ENCODE results near the gene ZIC5. TPM values are rescaled to one million over a fixed set of nuclear protein-coding genes. Genes with fewer than 3 reads are reported as not detected.

The ZIC5 gene
- total RNA-seq, 1 experiment from 2014 or later, result 0.66 TPM

- TF ChIP-seq, protein P1, sequence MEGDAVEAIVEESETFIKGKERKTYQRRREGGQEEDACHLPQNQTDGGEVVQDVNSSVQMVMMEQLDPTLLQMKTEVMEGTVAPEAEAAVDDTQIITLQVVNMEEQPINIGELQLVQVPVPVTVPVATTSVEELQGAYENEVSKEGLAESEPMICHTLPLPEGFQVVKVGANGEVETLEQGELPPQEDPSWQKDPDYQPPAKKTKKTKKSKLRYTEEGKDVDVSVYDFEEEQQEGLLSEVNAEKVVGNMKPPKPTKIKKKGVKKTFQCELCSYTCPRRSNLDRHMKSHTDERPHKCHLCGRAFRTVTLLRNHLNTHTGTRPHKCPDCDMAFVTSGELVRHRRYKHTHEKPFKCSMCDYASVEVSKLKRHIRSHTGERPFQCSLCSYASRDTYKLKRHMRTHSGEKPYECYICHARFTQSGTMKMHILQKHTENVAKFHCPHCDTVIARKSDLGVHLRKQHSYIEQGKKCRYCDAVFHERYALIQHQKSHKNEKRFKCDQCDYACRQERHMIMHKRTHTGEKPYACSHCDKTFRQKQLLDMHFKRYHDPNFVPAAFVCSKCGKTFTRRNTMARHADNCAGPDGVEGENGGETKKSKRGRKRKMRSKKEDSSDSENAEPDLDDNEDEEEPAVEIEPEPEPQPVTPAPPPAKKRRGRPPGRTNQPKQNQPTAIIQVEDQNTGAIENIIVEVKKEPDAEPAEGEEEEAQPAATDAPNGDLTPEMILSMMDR (IDR thresholded peaks at IDR 0.05; ENCODE audit: insufficient read depth in 1 of 2, low read depth in 1 of 2, low read length in 1 of 2, severe bottlenecking in 1 of 2, unreplicated experiment in 1 of 2), result no peak
- no peaks in the 10 kb centered on the region for H3K36me3 Mint-ChIP-seq (ENCODE audit: insufficient read depth, unreplicated experiment)
- DNase-seq, result no peak
- intact Hi-C loops (cut with micrococcal nuclease; ENCODE audit: unreplicated experiment), result no loop called here
- no peak overlapping the region for H3K4me3 Mint-ChIP-seq (ENCODE audit: unreplicated experiment)
- Histone ChIP-seq H3K36me3 (ENCODE audit: control insufficient read depth, insufficient read depth, low read length) (no peaks in the 10 kb centered on the region), H3K9me3 (no peaks in the 10 kb centered on the region), H3K4me1 (no peaks in the 10 kb centered on the region), H3K4me3 (ENCODE audit: low read depth, low read length) (no peak overlapping the region), H3K27me3 (replicated peaks; ENCODE audit: control insufficient read depth, insufficient read depth, low read length) (no peaks in the 10 kb centered on the region)
- BruUV-seq (replicated peaks), result no TSS peak
- ChIA-PET CTCF (no interaction called here), POLR2A (no interaction called here)
- no peaks in the 10 kb centered on the region for H3K9me3 Mint-ChIP-seq (ENCODE audit: unreplicated experiment)
- H3K27ac Mint-ChIP-seq (ENCODE audit: unreplicated experiment), result no peak overlapping the region
- H3K27me3 Mint-ChIP-seq (ENCODE audit: insufficient read depth, unreplicated experiment), result peaks cover 15% of the 10 kb centered on the region
- H3K4me1 Mint-ChIP-seq (ENCODE audit: low read depth, unreplicated experiment), result no peaks in the 10 kb centered on the region
Measured at GRCh38 chr13:99998261-99998660, 26.7 kb upstream of the ZIC5 start.

DNA sequence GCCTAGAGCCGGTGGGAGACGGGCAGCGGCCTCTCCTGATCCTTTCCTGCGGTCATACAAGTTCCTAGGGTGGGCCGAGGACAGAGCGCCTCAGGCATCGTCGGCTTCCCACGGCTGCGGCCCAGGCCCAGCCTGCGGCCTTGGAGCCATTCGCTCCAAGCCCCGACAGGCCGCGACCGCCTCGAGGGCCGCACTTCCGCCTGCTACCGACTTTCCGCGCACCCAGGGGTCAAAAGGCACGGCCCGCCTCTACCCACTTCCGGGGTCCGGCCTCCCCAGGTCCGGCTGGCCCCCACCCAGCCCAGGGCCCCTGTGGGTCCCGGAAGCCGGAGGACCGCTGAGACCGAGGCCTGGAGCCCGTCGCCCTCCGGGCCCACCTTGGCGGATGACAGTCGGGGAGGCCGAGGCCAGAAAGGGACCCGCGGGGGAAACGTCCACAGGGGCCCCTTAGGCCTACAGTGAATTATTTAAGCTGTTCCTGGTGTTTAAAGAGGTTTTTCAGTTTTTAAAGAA is 26.2 kb upstream of the ZIC5 start:
- Mint-ChIP-seq H3K27me3 (ENCODE audit: insufficient read depth, unreplicated experiment) (peaks cover 19% of the 10 kb centered on the region), H3K9me3 (ENCODE audit: unreplicated experiment) (no peaks in the 10 kb centered on the region), H3K36me3 (ENCODE audit: insufficient read depth, unreplicated experiment) (no peaks in the 10 kb centered on the region), H3K27ac (ENCODE audit: unreplicated experiment) (no peak overlapping the region), H3K4me1 (ENCODE audit: low read depth, unreplicated experiment) (no peaks in the 10 kb centered on the region), H3K4me3 (ENCODE audit: unreplicated experiment) (no peak overlapping the region)
- CTCF ChIA-PET, result no interaction called here
- DNase-seq, result no peak
- 0 out of 2 replicates have a peak, but pooled peaks cover under 1% of the 10 kb centered on the region for H3K9me3 ChIP-seq
- H3K4me1 ChIP-seq, result no peaks in the 10 kb centered on the region
- BruUV-seq (replicated peaks), result no TSS peak
- TF ChIP-seq, protein P1 (IDR thresholded peaks at IDR 0.05; ENCODE audit: insufficient read depth in 1 of 2, low read depth in 1 of 2, low read length in 1 of 2, severe bottlenecking in 1 of 2, unreplicated experiment in 1 of 2), result no peak
- intact Hi-C loops (cut with micrococcal nuclease; ENCODE audit: unreplicated experiment), result no loop called here
- H3K27me3 ChIP-seq (replicated peaks; ENCODE audit: control insufficient read depth, insufficient read depth, low read length), result no peaks in the 10 kb centered on the region
- H3K36me3 ChIP-seq (ENCODE audit: control insufficient read depth, insufficient read depth, low read length), result no peaks in the 10 kb centered on the region
- POLR2A ChIA-PET, result no interaction called here
- H3K4me3 ChIP-seq (ENCODE audit: low read depth, low read length), result no peak overlapping the region

DNA sequence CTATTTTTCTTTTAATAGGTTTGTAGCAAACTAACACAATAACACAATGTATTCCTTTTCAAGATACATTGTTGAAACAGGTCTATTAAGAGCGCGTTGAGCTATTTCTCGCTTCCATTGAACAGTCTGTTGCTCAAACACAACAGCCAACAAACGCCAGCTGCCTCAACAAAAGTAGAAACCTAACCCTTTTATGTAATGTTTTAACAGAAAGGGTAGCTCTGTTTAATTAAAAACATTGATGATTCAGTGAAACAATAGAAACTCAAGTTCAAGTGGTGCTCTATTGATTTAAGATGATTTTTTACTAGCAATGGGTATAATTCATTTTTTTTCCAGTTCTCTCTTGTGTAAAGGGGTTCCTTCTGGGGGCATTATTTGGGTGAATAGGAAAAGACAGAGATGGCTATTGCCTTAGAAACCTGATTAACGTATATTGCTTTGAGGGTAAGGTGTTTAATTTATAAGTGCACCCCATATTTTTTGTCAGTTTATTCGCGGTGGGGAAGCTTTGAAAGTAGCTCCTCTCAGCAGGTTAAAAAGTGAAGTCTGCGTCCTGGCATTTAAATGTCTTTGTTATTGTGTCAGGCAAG is 24.9 kb upstream of the ZIC5 start:
- H3K4me3 ChIP-seq (ENCODE audit: low read depth, low read length), result no peak overlapping the region
- Mint-ChIP-seq H3K36me3 (ENCODE audit: insufficient read depth, unreplicated experiment) (no peaks in the 10 kb centered on the region), H3K27ac (ENCODE audit: unreplicated experiment) (no peak overlapping the region), H3K4me1 (ENCODE audit: low read depth, unreplicated experiment) (no peaks in the 10 kb centered on the region), H3K27me3 (ENCODE audit: insufficient read depth, unreplicated experiment) (peaks cover 19% of the 10 kb centered on the region), H3K9me3 (ENCODE audit: unreplicated experiment) (no peaks in the 10 kb centered on the region), H3K4me3 (ENCODE audit: unreplicated experiment) (no peak overlapping the region)
- intact Hi-C loops (cut with micrococcal nuclease; ENCODE audit: unreplicated experiment), result no loop called here
- H3K9me3 ChIP-seq, result 0 out of 2 replicates have a peak, but pooled peaks cover 2% of the 10 kb centered on the region
- BruUV-seq (replicated peaks), result no TSS peak
- no peaks in the 10 kb centered on the region for H3K27me3 ChIP-seq (replicated peaks; ENCODE audit: control insufficient read depth, insufficient read depth, low read length)
- ChIA-PET CTCF (interaction anchor here (0.7 kb wide), 1 partner anchor 714 kb away, joined by 3 read pairs; no protein-coding TSS in a partner anchor), POLR2A (no interaction called here)
- DNase-seq, result no peak
- H3K36me3 ChIP-seq (ENCODE audit: control insufficient read depth, insufficient read depth, low read length), result no peaks in the 10 kb centered on the region
- no peaks in the 10 kb centered on the region for H3K4me1 ChIP-seq
- TF ChIP-seq, protein P1 (IDR thresholded peaks at IDR 0.05; ENCODE audit: insufficient read depth in 1 of 2, low read depth in 1 of 2, low read length in 1 of 2, severe bottlenecking in 1 of 2, unreplicated experiment in 1 of 2), result no peak
